Right atrium auricular region (tissue), 2 donors: ENCODE measurements around the gene SIRT4. TPM values are rescaled to one million over a fixed set of nuclear protein-coding genes. Genes with fewer than 3 reads are reported as not detected.

Experiments used
- DNase-seq: peaks from one replicate; pipeline ENCODE4 v3.0.0-alpha.2; 2019; ENCODE audit warnings: low spot score
- H3K27ac ChIP-seq, 2 donors: fragments of 200-600 bp; sonication (generic); 1 replicate in 1 of 2; 2 replicates in 1 of 2; pipeline ENCODE4 v1.5.1; 2016 to 2019
- H3K27me3 ChIP-seq, 2 donors: fragments of 200-600 bp; sonication (generic); one replicate each; pipeline versions ENCODE4 v1.5.1 to v1.6.0; 2017 to 2019
- H3K36me3 ChIP-seq: fragments of 200-600 bp; sonication (generic); one replicate; pipeline ENCODE4 v1.5.1; 2016
- H3K4me1 ChIP-seq, 2 donors: fragments of 200-600 bp; sonication (generic); one replicate each; pipeline versions ENCODE4 v1.5.1 to v1.6.0; 2017 to 2019
- H3K4me3 ChIP-seq, 2 donors: fragments of 200-600 bp; sonication (generic); 1 replicate in 1 of 2; 2 replicates in 1 of 2; pipeline ENCODE4 v1.5.1; 2017 to 2019; ENCODE audit warnings: mild to moderate bottlenecking in 1 of 2, moderate library complexity in 1 of 2
- H3K9me3 ChIP-seq, 2 donors: fragments of 200-600 bp; sonication (generic); one replicate each; pipeline ENCODE4 v1.5.1; 2019
- CTCF ChIP-seq, 2 donors: fragments of 200-600 bp; sonication (generic); IDR thresholded peaks; one replicate each; pipeline ENCODE4 v1.5.1; 2019; ENCODE audit warnings: antibody characterized with exemption in 2 of 2
- total RNA-seq, 2 donors: library from RNA; depleted of rRNA; stranded (reverse); fragments of >200 nt; gene quantifications; one replicate each; pipeline ENCODE4 v1.1.0, GENCODE V29; 2016

Gene SIRT4
- total RNA-seq, 2 donors from 2014 or later, result 3.1 to 5.6 TPM

- DNase-seq, result no peak
- no peak overlapping the region for H3K27ac ChIP-seq
- no peaks in the 10 kb centered on the region for H3K27me3 ChIP-seq
- no peaks in the 10 kb centered on the region for H3K9me3 ChIP-seq
- no peaks in the 10 kb centered on the region for H3K4me1 ChIP-seq
- TF ChIP-seq CTCF (IDR thresholded peaks at IDR 0.05), result no peak
- no peak overlapping the region for H3K4me3 ChIP-seq
- no peaks in the 10 kb centered on the region for H3K36me3 ChIP-seq
These were observed 35.6 kb downstream of the SIRT4 start for GRCh38 chr12:120337730-120338129.

- no peaks in the 10 kb centered on the region for H3K9me3 ChIP-seq
- no peaks in the 10 kb centered on the region for H3K4me1 ChIP-seq
- H3K27ac ChIP-seq, result no peak overlapping the region
- H3K36me3 ChIP-seq, result no peaks in the 10 kb centered on the region
- TF ChIP-seq CTCF (IDR thresholded peaks at IDR 0.05), result no peak
- no peak overlapping the region for H3K4me3 ChIP-seq
- no peaks in the 10 kb centered on the region for H3K27me3 ChIP-seq
- DNase-seq, result no peak
These were observed 37.1 kb downstream of the SIRT4 start for GRCh38 chr12:120339256-120339655.

GRCh38 chr12:120342175-120343038, 40.3 kb downstream of the SIRT4 start:
- no peak for TF ChIP-seq CTCF (IDR thresholded peaks at IDR 0.05)
- H3K36me3 ChIP-seq, result no peaks in the 10 kb centered on the region
- no peaks in the 10 kb centered on the region for H3K27me3 ChIP-seq
- no peak overlapping the region for H3K4me3 ChIP-seq
- H3K9me3 ChIP-seq, result no peaks in the 10 kb centered on the region
- H3K27ac ChIP-seq, result no peak overlapping the region
- no peak for DNase-seq
- no peaks in the 10 kb centered on the region for H3K4me1 ChIP-seq

- DNase-seq, result no peak
- no peaks in the 10 kb centered on the region for H3K27me3 ChIP-seq
- no peak overlapping the region for H3K27ac ChIP-seq
- no peaks in the 10 kb centered on the region for H3K9me3 ChIP-seq
- no peaks in the 10 kb centered on the region for H3K36me3 ChIP-seq
- H3K4me1 ChIP-seq, result no peaks in the 10 kb centered on the region
- no peak overlapping the region for H3K4me3 ChIP-seq
- TF ChIP-seq CTCF (IDR thresholded peaks at IDR 0.05), result no peak
These were observed 41.0 kb downstream of the SIRT4 start for GRCh38 chr12:120343039-120343537.

GRCh38 chr12:120343692-120344091, 41.6 kb downstream of the SIRT4 start:
- H3K4me3 ChIP-seq, result no peak overlapping the region
- H3K4me1 ChIP-seq, result no peaks in the 10 kb centered on the region
- H3K27ac ChIP-seq, result no peak overlapping the region
- H3K36me3 ChIP-seq, result no peaks in the 10 kb centered on the region
- no peak for DNase-seq
- no peak for TF ChIP-seq CTCF (IDR thresholded peaks at IDR 0.05)
- no peaks in the 10 kb centered on the region for H3K9me3 ChIP-seq
- H3K27me3 ChIP-seq, result no peaks in the 10 kb centered on the region
